ENCODE measurements around the gene ZNF750. TPM values are rescaled to one million over a fixed set of nuclear protein-coding genes. Genes with fewer than 3 reads are reported as not detected.

Gene ZNF750
- total RNA-seq, 1 donor from 2014 or later: not detected

DNA sequence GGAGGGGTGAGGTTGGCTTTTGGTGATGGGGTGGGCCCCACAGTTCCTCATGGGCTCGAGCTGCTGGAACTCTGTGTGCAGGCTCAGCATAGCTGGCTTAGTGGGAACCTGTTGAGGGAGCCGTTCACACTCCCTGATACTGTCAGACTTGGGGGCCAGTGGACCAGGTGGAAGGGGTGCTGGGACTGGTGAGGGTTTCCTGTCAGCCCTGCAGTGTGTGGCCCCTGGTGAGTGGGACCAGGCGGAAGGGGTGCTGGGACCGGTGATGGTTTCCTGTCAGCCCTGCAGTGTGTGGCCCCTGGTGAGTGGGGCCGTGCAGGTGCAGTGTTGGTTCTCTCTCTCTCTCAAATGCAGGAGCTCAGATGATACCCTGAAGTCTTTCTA lies 45.1 kb upstream of the ZNF750 start:
- H2AFZ ChIP-seq (replicated peaks): no peak overlapping the region
- H4K20me1 ChIP-seq (ENCODE audit: low read depth): peaks cover 11% of the 10 kb centered on the region
- no peak overlapping the region for H3K4me3 ChIP-seq
- no peak for TF ChIP-seq EZH2 (IDR thresholded peaks at IDR 0.05)
- H3K27ac ChIP-seq: no peak overlapping the region
- H3K9me3 Mint-ChIP-seq: no peaks in the 10 kb centered on the region
- peaks cover 8% of the 10 kb centered on the region for H3K79me2 ChIP-seq (ENCODE audit: low read depth)
- peaks cover 8% of the 10 kb centered on the region for H3K27me3 Mint-ChIP-seq (ENCODE audit: insufficient read depth, low read depth)
- no peak overlapping the region for H3K9ac ChIP-seq
- DNase-seq (ENCODE audit: low spot score): no peak
- no peaks in the 10 kb centered on the region for H3K27me3 ChIP-seq
- H3K4me3 Mint-ChIP-seq: no peak overlapping the region
- H3K4me2 ChIP-seq: no peak overlapping the region
- H3K4me1 Mint-ChIP-seq: peaks cover 50% of the 10 kb centered on the region
- no peaks in the 10 kb centered on the region for H3K9me3 ChIP-seq (ENCODE audit: low read depth)
- no peaks in the 10 kb centered on the region for H3K36me3 ChIP-seq
- H3K27ac Mint-ChIP-seq: peak overlapping the region; percentile 58
- no peaks in the 10 kb centered on the region for H3K4me1 ChIP-seq
- no peaks in the 10 kb centered on the region for H3F3A ChIP-seq (ENCODE audit: low read depth)
- peaks cover 20% of the 10 kb centered on the region for H3K36me3 Mint-ChIP-seq

DNA sequence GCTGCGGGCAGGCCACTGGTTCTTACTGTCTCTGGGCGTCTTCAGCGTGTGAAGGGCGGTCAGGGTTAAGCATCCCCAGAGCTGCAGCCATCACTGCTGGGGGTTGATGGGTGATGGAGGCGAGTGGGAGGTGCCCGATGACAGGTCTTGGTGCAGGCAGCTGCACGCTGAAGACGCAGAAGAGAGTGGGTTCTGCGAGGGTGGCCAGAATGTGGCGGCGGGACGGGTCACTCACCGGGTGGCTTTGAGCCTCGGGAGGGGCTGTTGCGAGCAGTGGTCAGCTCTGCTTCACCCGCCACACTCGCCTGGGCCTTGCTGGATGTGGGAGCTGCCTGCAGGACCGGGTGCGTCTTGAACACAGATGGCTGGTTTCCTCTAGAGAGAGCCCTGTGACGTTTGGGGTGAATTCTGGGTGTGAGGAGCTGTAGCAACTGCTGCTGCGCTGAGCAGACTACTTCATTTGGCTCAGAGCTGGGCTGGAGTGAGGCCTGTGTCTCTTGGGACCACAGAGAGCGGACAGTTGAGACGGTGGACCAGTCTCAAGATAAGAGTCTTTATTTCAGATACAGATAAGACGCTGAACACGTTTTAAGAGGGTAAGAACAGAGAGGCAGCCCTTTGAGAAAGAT lies 44.6 kb upstream of the ZNF750 start:
- H3K27ac Mint-ChIP-seq: peak overlapping the region; percentile 58
- Histone ChIP-seq H3K9me3 (ENCODE audit: low read depth) (no peaks in the 10 kb centered on the region), H2AFZ (replicated peaks) (no peak overlapping the region), H3K36me3 (no peaks in the 10 kb centered on the region), H3K4me2 (no peak overlapping the region), H3K27ac (no peak overlapping the region), H4K20me1 (ENCODE audit: low read depth) (peaks cover 11% of the 10 kb centered on the region), H3K4me1 (no peaks in the 10 kb centered on the region), H3K4me3 (no peak overlapping the region), H3F3A (ENCODE audit: low read depth) (no peaks in the 10 kb centered on the region), H3K9ac (no peak overlapping the region), H3K27me3 (no peaks in the 10 kb centered on the region), H3K79me2 (ENCODE audit: low read depth) (peaks cover 8% of the 10 kb centered on the region)
- DNase-seq (ENCODE audit: low spot score): no peak
- H3K27me3 Mint-ChIP-seq (ENCODE audit: insufficient read depth, low read depth): peaks cover 8% of the 10 kb centered on the region
- no peak for TF ChIP-seq EZH2 (IDR thresholded peaks at IDR 0.05)
- peak overlapping the region; percentile 48 for H3K4me3 Mint-ChIP-seq
- H3K36me3 Mint-ChIP-seq: peaks cover 23% of the 10 kb centered on the region
- H3K9me3 Mint-ChIP-seq: no peaks in the 10 kb centered on the region
- peaks cover 45% of the 10 kb centered on the region for H3K4me1 Mint-ChIP-seq

DNA sequence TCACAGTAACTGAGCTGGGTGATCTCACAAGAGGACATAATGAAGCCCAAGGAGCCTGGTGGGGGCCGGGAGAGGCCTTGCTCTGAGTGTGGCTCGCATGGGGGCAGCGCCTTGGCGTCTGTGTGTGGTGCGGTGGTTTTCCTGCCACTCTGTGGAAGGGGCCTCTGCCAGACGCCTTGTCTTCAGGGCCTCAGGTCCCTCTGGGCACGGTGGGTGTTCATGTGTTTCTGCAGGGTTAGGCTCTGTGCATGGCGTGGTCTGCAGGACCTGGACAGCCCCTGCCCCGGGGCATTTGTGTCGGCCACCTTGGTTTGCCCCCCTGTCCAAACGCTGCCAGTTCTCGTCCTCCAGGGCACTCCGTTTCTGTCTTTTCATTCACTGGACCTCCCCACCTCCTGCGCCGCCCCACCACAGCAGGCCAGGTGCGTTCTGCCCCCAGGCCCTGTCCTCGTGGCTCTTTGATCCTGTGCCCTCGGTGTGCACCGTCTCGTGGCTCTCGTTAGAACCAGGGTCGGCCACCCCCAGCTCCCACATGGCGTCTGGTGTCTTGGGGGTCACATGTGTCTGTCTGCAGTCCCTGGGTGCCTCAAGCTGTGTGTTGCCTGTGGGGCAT lies 43.7 kb upstream of the ZNF750 start:
- DNase-seq (ENCODE audit: low spot score): no peak
- Mint-ChIP-seq H3K27ac (no peak overlapping the region), H3K4me1 (peaks cover 44% of the 10 kb centered on the region), H3K36me3 (peaks cover 30% of the 10 kb centered on the region), H3K9me3 (no peaks in the 10 kb centered on the region), H3K27me3 (ENCODE audit: insufficient read depth, low read depth) (peaks cover 8% of the 10 kb centered on the region), H3K4me3 (no peak overlapping the region)
- H3K36me3 ChIP-seq: no peaks in the 10 kb centered on the region
- peaks cover 8% of the 10 kb centered on the region for H3K79me2 ChIP-seq (ENCODE audit: low read depth)
- H3K27ac ChIP-seq: no peak overlapping the region
- H3K4me2 ChIP-seq: no peak overlapping the region
- H3F3A ChIP-seq (ENCODE audit: low read depth): no peaks in the 10 kb centered on the region
- H4K20me1 ChIP-seq (ENCODE audit: low read depth): peaks cover 11% of the 10 kb centered on the region
- no peaks in the 10 kb centered on the region for H3K9me3 ChIP-seq (ENCODE audit: low read depth)
- no peak overlapping the region for H3K9ac ChIP-seq
- no peaks in the 10 kb centered on the region for H3K4me1 ChIP-seq
- H3K27me3 ChIP-seq: no peaks in the 10 kb centered on the region
- H2AFZ ChIP-seq (replicated peaks): no peak overlapping the region
- TF ChIP-seq EZH2phosphoT487 (IDR thresholded peaks at IDR 0.05) (no peak), EZH2 (IDR thresholded peaks at IDR 0.05) (no peak)
- TF ChIP-seq, protein P1, sequence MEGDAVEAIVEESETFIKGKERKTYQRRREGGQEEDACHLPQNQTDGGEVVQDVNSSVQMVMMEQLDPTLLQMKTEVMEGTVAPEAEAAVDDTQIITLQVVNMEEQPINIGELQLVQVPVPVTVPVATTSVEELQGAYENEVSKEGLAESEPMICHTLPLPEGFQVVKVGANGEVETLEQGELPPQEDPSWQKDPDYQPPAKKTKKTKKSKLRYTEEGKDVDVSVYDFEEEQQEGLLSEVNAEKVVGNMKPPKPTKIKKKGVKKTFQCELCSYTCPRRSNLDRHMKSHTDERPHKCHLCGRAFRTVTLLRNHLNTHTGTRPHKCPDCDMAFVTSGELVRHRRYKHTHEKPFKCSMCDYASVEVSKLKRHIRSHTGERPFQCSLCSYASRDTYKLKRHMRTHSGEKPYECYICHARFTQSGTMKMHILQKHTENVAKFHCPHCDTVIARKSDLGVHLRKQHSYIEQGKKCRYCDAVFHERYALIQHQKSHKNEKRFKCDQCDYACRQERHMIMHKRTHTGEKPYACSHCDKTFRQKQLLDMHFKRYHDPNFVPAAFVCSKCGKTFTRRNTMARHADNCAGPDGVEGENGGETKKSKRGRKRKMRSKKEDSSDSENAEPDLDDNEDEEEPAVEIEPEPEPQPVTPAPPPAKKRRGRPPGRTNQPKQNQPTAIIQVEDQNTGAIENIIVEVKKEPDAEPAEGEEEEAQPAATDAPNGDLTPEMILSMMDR (IDR thresholded peaks at IDR 0.05): no peak
- no peak overlapping the region for H3K4me3 ChIP-seq

DNA sequence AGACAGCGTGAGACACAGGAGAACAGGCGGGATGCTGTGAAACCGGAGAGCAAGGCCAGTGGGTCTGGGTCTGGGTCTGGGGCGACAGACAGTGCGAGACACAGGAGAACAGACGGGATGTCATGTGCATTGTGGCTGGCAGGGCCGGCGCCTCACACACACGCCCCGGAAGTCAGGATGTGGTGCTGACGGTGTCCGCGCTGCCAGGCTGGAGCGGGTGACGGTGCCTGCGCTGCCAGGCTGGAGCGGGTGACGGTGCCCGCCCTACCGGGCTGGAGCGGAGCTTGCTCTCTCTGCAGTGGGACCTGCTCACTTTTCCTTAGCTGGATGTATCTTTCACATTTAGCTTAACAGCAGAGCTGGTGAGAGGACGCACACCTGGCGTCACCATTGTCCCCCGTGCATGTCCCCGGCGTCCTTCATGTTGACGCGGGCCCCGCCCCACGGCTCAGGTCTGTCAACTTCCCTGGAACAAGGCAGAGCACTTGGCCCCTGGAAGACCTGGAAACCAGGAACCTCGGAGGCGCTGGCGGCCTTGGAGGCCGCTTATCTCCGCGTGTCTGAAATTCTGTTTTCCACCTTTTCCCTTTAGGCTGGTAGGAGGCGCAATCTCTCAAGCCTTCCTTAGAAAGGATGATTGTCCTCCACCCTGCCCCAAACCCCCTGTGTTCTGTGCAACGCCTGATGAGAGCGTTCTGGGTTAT lies 43.0 kb upstream of the ZNF750 start:
- DNase-seq (ENCODE audit: low spot score): no peak
- Histone ChIP-seq H3K4me3 (no peak overlapping the region), H4K20me1 (ENCODE audit: low read depth) (peaks cover 11% of the 10 kb centered on the region), H3K4me1 (no peaks in the 10 kb centered on the region), H3K36me3 (no peaks in the 10 kb centered on the region), H2AFZ (replicated peaks) (no peak overlapping the region), H3K27me3 (no peaks in the 10 kb centered on the region), H3K9me3 (ENCODE audit: low read depth) (no peaks in the 10 kb centered on the region), H3K4me2 (no peak overlapping the region), H3K9ac (no peak overlapping the region), H3K27ac (no peak overlapping the region), H3K79me2 (ENCODE audit: low read depth) (peaks cover 8% of the 10 kb centered on the region), H3F3A (ENCODE audit: low read depth) (no peaks in the 10 kb centered on the region)
- Mint-ChIP-seq H3K27me3 (ENCODE audit: insufficient read depth, low read depth) (peaks cover 8% of the 10 kb centered on the region), H3K9me3 (no peaks in the 10 kb centered on the region), H3K4me1 (peaks cover 44% of the 10 kb centered on the region), H3K36me3 (peaks cover 29% of the 10 kb centered on the region), H3K4me3 (peak overlapping the region; percentile 18), H3K27ac (peak overlapping the region; percentile 83)
- TF ChIP-seq, protein P1 (IDR thresholded peaks at IDR 0.05): no peak
- TF ChIP-seq EZH2phosphoT487 (IDR thresholded peaks at IDR 0.05): no peak
- no peak for TF ChIP-seq EZH2 (IDR thresholded peaks at IDR 0.05)

All from neural progenitor cell (in vitro differentiated cells).